Measurements from ENCODE around the gene KRTAP19-7.

The KRTAP19-7 gene

GRCh38 chr21:30579346-30579745, 18.2 kb upstream of the KRTAP19-7 start:
- no peak for TF ChIP-seq YY1 (IDR thresholded peaks at IDR 0.05; ENCODE audit: low read depth)
- TF ChIP-seq CREB1 (IDR thresholded peaks at IDR 0.05; ENCODE audit: low read depth) = no peak
- no peak for TF ChIP-seq EP300 (IDR thresholded peaks at IDR 0.05; ENCODE audit: borderline replicate concordance)
- TF ChIP-seq MAX (IDR thresholded peaks at IDR 0.05) = no peak
- no peak for TF ChIP-seq ZBTB7A (IDR thresholded peaks at IDR 0.05; ENCODE audit: low read depth)
- TF ChIP-seq TCF12 (IDR thresholded peaks at IDR 0.05; ENCODE audit: low read depth) = no peak
- TF ChIP-seq FOXM1 (IDR thresholded peaks at IDR 0.05; ENCODE audit: borderline replicate concordance, low read depth) = no peak
- TF ChIP-seq TEAD4 (IDR thresholded peaks at IDR 0.05) = no peak
- TF ChIP-seq NFIC (IDR thresholded peaks at IDR 0.05) = no peak
- no peak for TF ChIP-seq USF1 (IDR thresholded peaks at IDR 0.05)
- no peak for TF ChIP-seq REST (IDR thresholded peaks at IDR 0.05; ENCODE audit: low read depth)

GRCh38 chr21:30577766-30578165, 16.7 kb upstream of the KRTAP19-7 start:
- no peak for TF ChIP-seq MAX (IDR thresholded peaks at IDR 0.05)
- TF ChIP-seq CEBPB (IDR thresholded peaks at IDR 0.05) = no peak
- no peak for TF ChIP-seq TCF12 (IDR thresholded peaks at IDR 0.05; ENCODE audit: low read depth)
- no peak for TF ChIP-seq NFIC (IDR thresholded peaks at IDR 0.05)
- no peak for TF ChIP-seq RAD21 (IDR thresholded peaks at IDR 0.05; ENCODE audit: low read depth)
- no peak for TF ChIP-seq FOXM1 (IDR thresholded peaks at IDR 0.05; ENCODE audit: borderline replicate concordance, low read depth)
- no peak for TF ChIP-seq TAF1 (IDR thresholded peaks at IDR 0.05; ENCODE audit: low read depth)

GRCh38 chr21:30567617-30568016, 6.5 kb upstream of the KRTAP19-7 start:
- TF ChIP-seq FOXM1 (IDR thresholded peaks at IDR 0.05; ENCODE audit: borderline replicate concordance, low read depth) (no peak), USF1 (IDR thresholded peaks at IDR 0.05) (no peak), CREB1 (IDR thresholded peaks at IDR 0.05; ENCODE audit: low read depth) (no peak), EP300 (IDR thresholded peaks at IDR 0.05; ENCODE audit: borderline replicate concordance) (no peak), CEBPB (IDR thresholded peaks at IDR 0.05) (no peak), TAF1 (IDR thresholded peaks at IDR 0.05; ENCODE audit: low read depth) (no peak), TCF12 (IDR thresholded peaks at IDR 0.05; ENCODE audit: low read depth) (no peak), YY1 (IDR thresholded peaks at IDR 0.05; ENCODE audit: low read depth) (no peak), ZBTB7A (IDR thresholded peaks at IDR 0.05; ENCODE audit: low read depth) (no peak), NFIC (IDR thresholded peaks at IDR 0.05) (no peak), REST (IDR thresholded peaks at IDR 0.05; ENCODE audit: low read depth) (no peak), TEAD4 (IDR thresholded peaks at IDR 0.05) (no peak), EGR1 (IDR thresholded peaks at IDR 0.05) (no peak), RAD21 (IDR thresholded peaks at IDR 0.05; ENCODE audit: low read depth) (no peak), MAX (IDR thresholded peaks at IDR 0.05) (no peak)

- TF ChIP-seq FOXM1 (IDR thresholded peaks at IDR 0.05; ENCODE audit: borderline replicate concordance, low read depth) (no peak), CEBPB (IDR thresholded peaks at IDR 0.05) (no peak), EGR1 (IDR thresholded peaks at IDR 0.05) (no peak), TEAD4 (IDR thresholded peaks at IDR 0.05) (no peak), ZBTB7A (IDR thresholded peaks at IDR 0.05; ENCODE audit: low read depth) (no peak), NFIC (IDR thresholded peaks at IDR 0.05) (no peak), TCF12 (IDR thresholded peaks at IDR 0.05; ENCODE audit: low read depth) (no peak)
Measured at GRCh38 chr21:30563630-30564029, 2.5 kb upstream of the KRTAP19-7 start.

- TF ChIP-seq EGR1 (IDR thresholded peaks at IDR 0.05) = no peak
- no peak for TF ChIP-seq ZBTB7A (IDR thresholded peaks at IDR 0.05; ENCODE audit: low read depth)
- no peak for TF ChIP-seq RAD21 (IDR thresholded peaks at IDR 0.05; ENCODE audit: low read depth)
- TF ChIP-seq CREB1 (IDR thresholded peaks at IDR 0.05; ENCODE audit: low read depth) = no peak
- no peak for TF ChIP-seq FOXM1 (IDR thresholded peaks at IDR 0.05; ENCODE audit: borderline replicate concordance, low read depth)
- no peak for TF ChIP-seq TAF1 (IDR thresholded peaks at IDR 0.05; ENCODE audit: low read depth)
- no peak for TF ChIP-seq NFIC (IDR thresholded peaks at IDR 0.05)
- no peak for TF ChIP-seq TEAD4 (IDR thresholded peaks at IDR 0.05)
- no peak for TF ChIP-seq REST (IDR thresholded peaks at IDR 0.05; ENCODE audit: low read depth)
- no peak for TF ChIP-seq YY1 (IDR thresholded peaks at IDR 0.05; ENCODE audit: low read depth)
- no peak for TF ChIP-seq EP300 (IDR thresholded peaks at IDR 0.05; ENCODE audit: borderline replicate concordance)
- TF ChIP-seq TCF12 (IDR thresholded peaks at IDR 0.05; ENCODE audit: low read depth) = no peak
Measured at GRCh38 chr21:30563072-30563471, 2.0 kb upstream of the KRTAP19-7 start.

Data from Ishikawa (cell line).